Activated CD4-positive, alpha-beta memory T cell treated with anti-CD3 and anti-CD28 coated beads, Interleukin-2, amount 10 ng/mL, durations not matched to agents 7 days and 5 days (primary cell): Measurements from ENCODE around the gene TAF15. TPM values are rescaled to one million over a fixed set of nuclear protein-coding genes. Genes with fewer than 3 reads are reported as not detected.
A peak's percentile ranks its signal among the peaks of the same experiment; 100 is the strongest.

ENCODE experiments used
- CTCF ChIA-PET: fragments of 350-600 bp; sonication (Branson Sonifier 250); formaldehyde crosslinking; loops from one replicate; lab custom pipeline; 2021; ENCODE audit warnings: antibody characterized with exemption, inconsistent platforms; lab: Charles Lee
- POLR2A ChIA-PET: fragments of 350-600 bp; sonication (Branson Sonifier 250); formaldehyde crosslinking; loops from one replicate; lab custom pipeline; 2021; ENCODE audit warnings: antibody characterized with exemption; lab: Charles Lee
- DNase-seq: peaks from one replicate; pipeline ENCODE4 v3.0.0-alpha.2; 2020
- H3K27ac Mint-ChIP-seq: one replicate; pipeline ENCODE4 v1.8.0; 2021; ENCODE audit warnings: mild to moderate bottlenecking, mixed read lengths
- H3K27me3 Mint-ChIP-seq: one replicate; pipeline ENCODE4 v1.8.0; 2021; ENCODE audit warnings: mixed read lengths
- H3K36me3 Mint-ChIP-seq: one replicate; pipeline ENCODE4 v1.8.0; 2021; ENCODE audit warnings: low read depth, mixed read lengths
- H3K4me1 Mint-ChIP-seq: one replicate; pipeline ENCODE4 v1.8.0; 2021; ENCODE audit warnings: mixed read lengths
- H3K4me3 Mint-ChIP-seq: one replicate; pipeline ENCODE4 v1.8.0; 2021; ENCODE audit warnings: mild to moderate bottlenecking, mixed read lengths
- H3K9me3 Mint-ChIP-seq: one replicate; pipeline ENCODE4 v1.8.0; 2021; ENCODE audit warnings: mixed read lengths
- total RNA-seq, 2 experiments: library from RNA; stranded (reverse); gene quantifications; one replicate each; pipeline ENCODE4 v1.2.3, GENCODE V29; 2021

The TAF15 gene
- total RNA-seq, 2 experiments from 2014 or later, result 244 to 252 TPM

DNA sequence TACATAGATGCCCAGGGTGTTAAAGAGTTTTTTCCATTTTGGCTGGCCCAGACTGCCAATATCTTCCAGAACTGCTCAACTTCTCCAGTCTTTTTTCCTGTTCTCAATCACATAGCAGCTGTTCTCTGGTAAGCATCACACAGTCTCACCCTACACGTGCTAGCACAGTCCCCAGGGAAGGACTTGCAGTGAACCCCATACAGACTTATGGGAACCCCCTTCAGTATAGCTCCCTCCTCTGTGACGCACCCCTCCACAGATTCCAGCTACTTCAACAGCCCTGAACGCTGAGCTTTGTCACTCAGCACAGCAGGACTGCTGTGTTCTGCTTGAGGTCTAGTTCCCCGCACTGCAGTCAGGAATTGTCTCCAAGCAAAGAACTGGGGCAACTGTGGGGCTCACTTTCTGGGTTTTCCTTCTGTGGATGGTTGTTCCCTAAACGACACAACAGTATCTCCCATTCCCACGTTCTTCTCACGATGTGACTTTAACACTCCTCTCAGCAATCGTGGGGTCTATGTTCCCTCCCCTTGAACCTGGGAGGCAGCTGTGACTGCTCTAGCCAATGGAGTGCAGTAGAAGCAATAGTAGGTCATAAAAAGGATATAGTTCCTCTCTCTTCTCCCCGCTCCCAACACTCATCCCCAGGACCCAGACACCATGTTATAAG is 17.5 kb upstream of the TAF15 start:
- CTCF ChIA-PET, result interaction anchor here (2.4 kb wide), 1 partner anchor 28 kb away, joined by 15 read pairs; no protein-coding TSS in a partner anchor
- Mint-ChIP-seq H3K4me3 (no peak overlapping the region), H3K9me3 (no peaks in the 10 kb centered on the region), H3K27ac (no peak overlapping the region), H3K36me3 (no peaks in the 10 kb centered on the region), H3K27me3 (peaks cover 65% of the 10 kb centered on the region), H3K4me1 (peaks cover 15% of the 10 kb centered on the region)
- DNase-seq, result no peak
- POLR2A ChIA-PET, result interaction anchor here (6.9 kb wide), 1 partner anchor 17 kb away, joined by 52 read pairs; the partner anchor contains the start of gene TAF15

DNA sequence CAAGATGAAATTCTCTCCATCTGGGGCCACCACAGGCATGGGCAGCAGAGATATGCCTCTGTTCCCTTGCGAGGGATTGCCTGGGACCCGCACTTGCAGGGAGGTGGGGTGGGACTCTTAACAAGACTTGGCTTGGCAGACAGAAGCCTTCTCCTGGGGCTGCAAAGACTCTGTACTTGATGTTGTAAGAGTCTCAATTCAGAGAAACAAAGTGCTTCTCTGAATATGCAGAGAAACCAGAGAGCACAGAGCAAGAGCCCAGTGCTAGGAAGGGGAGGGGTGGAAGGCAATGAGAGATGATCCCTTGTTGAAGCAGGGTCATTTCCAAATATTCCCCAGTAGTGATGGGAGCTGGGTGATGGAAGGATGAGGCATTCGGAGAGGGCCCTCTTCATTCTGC is 16.0 kb upstream of the TAF15 start:
- no peak for DNase-seq
- Mint-ChIP-seq H3K4me1 (peaks cover 15% of the 10 kb centered on the region), H3K27me3 (peaks cover 72% of the 10 kb centered on the region), H3K27ac (no peak overlapping the region), H3K9me3 (no peaks in the 10 kb centered on the region), H3K4me3 (no peak overlapping the region), H3K36me3 (no peaks in the 10 kb centered on the region)
- ChIA-PET POLR2A (interaction anchor here (6.9 kb wide), 1 partner anchor 16 kb away, joined by 52 read pairs; the partner anchor contains the start of gene TAF15), CTCF (interaction anchor here (2.4 to 6.6 kb wide), 2 partner anchors 29 kb away, joined by 15 to 39 read pairs; no protein-coding TSS in a partner anchor)

DNA sequence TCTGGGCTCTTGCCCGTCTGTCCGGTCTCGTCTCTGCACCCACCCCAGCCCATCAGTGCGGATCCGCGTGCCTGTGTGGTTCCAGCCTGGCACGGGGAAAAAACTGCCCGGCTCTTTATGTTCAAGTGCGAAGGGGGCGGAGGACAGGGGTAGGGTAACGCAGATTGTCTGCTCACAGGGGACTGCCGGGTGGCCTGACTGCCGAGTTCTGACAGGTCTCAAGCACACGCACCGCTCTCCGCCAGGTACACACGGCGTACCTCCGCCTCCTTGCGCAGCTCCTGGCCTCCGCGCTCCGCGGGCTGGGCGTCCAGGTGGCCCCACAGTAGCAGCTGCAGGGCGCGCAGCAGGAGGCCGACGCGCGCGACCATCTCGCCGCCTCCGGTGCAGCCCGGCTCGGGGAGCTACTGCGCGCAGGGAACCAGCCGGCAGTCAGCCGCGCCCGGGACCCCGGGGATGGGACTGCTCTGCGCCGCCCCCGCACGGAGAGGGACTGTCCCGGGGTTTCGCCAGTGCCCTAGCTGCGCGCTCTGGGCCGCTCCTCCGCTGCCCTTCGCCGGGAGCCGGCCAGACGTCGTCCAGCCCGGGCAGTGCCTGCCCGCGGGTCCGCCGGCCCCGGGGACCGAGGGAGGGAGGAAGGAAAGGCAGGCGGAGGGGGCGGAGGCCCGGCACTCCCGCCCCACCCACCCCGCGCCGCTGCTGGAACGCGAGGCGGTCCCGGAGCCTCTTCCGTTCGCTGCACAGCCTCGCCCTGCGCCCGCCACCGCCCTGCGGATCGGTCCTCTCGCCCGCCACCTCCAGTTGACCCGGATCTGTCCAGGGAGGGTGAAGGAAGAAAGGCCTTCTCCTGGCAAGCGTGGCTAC is 14.0 kb upstream of the TAF15 start, which contains the start of gene MMP28:
Gene MMP28 (minus strand): TSS at position 635 of the 864 bp plus-strand sequence. CDS start 264 bp downstream, at position 371.
- ChIA-PET POLR2A (interaction anchor here (1.4 to 6.9 kb wide), 2 partner anchors 14 to 32 kb away, joined by 7 to 52 read pairs; partner anchors contain the start of gene TAF15), CTCF (interaction anchor here (0.6 to 6.6 kb wide), 5 partner anchors 9 to 688 kb away, joined by 3 to 39 read pairs (median 9); partner anchors contain the start of gene TAF15)
- Mint-ChIP-seq H3K27me3 (peaks cover 76% of the 10 kb centered on the region), H3K4me1 (peaks cover 15% of the 10 kb centered on the region), H3K9me3 (no peaks in the 10 kb centered on the region), H3K27ac (no peak within 1 kb of the TSS), H3K4me3 (peak within 1 kb of the TSS; percentile 69), H3K36me3 (no peaks in the 10 kb centered on the region)
- DNase-seq, result peak; percentile 48

DNA sequence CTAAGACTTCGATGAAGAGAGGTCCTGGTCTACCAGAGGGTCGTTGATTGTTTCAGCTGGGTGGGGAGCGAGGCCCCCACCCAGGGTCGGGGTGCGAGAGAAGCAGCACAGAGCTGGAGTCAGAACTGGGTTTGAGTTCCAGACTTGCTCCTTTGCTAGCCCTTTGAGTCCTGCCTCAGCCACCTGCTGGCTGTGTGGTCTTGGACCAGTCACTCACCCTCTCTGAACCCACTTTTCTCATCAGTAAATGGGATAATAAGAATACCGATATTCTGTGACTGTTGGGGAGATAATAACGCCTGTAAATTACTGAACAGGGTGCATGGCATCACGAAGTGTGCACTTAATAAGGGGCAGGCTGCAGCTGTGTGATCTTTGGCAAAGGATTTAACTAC is 13.4 kb upstream of the TAF15 start:
- Mint-ChIP-seq H3K36me3 (no peaks in the 10 kb centered on the region), H3K4me1 (peaks cover 15% of the 10 kb centered on the region), H3K4me3 (peak overlapping the region; percentile 69), H3K9me3 (no peaks in the 10 kb centered on the region), H3K27me3 (peaks cover 74% of the 10 kb centered on the region), H3K27ac (no peak overlapping the region)
- DNase-seq, result no peak
- CTCF ChIA-PET, result interaction anchor here (0.7 to 6.6 kb wide), 7 partner anchors 9 to 48 kb away, joined by 3 to 39 read pairs (median 6); partner anchors contain the start of gene TAF15
- POLR2A ChIA-PET, result interaction anchor here (1.4 to 6.9 kb wide), 2 partner anchors 13 to 32 kb away, joined by 7 to 52 read pairs; partner anchors contain the start of gene TAF15

DNA sequence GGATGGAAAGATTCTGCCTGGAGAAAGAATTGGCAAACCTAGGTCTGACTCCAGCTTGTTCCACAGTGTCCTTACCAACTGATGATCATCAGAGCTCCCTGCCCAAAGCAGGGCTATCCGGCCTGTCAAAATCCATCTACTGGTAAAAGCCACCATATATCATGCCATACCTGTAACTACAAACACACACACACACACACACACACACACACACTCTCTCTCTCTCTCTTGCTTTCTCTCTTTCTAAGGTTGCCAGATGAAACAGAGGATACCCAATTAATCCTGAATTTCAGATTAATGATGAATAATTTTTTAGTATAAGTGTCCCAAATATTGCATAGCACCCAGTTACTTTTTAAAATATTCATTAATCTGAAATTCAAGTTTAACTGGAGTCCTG is 12.3 kb upstream of the TAF15 start:
- Mint-ChIP-seq H3K27me3 (peaks cover 70% of the 10 kb centered on the region), H3K27ac (no peak overlapping the region)

DNA sequence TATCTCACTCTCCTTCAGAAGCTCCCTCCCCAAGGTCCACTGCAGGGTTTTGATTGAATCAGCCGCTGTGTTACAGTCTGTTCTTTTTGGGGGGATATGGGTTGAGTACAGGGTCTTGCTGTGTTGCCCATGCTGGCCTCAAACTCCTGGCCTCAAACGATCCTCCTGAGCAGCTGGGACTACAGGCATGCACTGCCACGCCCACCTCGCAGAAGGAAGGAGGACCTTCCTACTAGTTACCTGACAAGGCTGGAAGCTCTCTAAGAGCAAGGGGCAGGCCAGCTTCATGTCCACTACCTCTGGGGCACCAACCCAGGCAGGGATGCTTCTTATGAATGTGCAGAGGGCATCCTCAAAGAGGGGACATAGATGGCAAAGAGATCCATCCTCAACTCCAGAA is 11.9 kb upstream of the TAF15 start:
- POLR2A ChIA-PET, result interaction anchor here (6.9 kb wide), 1 partner anchor 11 kb away, joined by 52 read pairs; the partner anchor contains the start of gene TAF15

More for the DNA sequence above, 12.3 kb upstream of the TAF15 start:
- ChIA-PET POLR2A (interaction anchor here (6.9 kb wide), 1 partner anchor 12 kb away, joined by 52 read pairs; the partner anchor contains the start of gene TAF15), CTCF (interaction anchor here (1.2 to 6.6 kb wide), 6 partner anchors 8 to 50 kb away, joined by 3 to 39 read pairs (median 6); partner anchors contain the start of gene TAF15)
- DNase-seq, result no peak
- Mint-ChIP-seq H3K36me3 (no peaks in the 10 kb centered on the region), H3K4me3 (no peak overlapping the region), H3K4me1 (peaks cover 24% of the 10 kb centered on the region), H3K9me3 (no peaks in the 10 kb centered on the region)

DNA sequence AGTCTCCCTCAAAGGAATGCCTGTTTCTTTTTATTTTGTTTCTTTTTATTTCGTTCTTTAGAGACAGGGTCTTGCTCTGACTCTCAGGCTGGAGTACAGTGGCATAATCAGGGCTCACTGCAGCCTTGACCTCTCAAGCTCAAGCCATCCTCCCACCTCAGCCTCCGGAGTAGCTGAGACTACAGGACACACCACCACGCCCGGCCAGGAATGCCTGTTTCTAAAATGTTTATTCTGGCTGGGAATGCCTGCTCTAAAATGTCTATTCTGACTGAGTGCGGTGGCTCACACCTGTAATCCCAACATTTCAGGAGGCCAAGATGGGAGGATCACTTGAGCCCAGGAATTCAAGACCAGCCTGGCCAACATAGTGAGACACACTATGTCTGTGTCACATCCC is 11.4 kb upstream of the TAF15 start:
- H3K4me3 Mint-ChIP-seq, result no peak overlapping the region
- H3K27ac Mint-ChIP-seq, result no peak overlapping the region
- no peaks in the 10 kb centered on the region for H3K36me3 Mint-ChIP-seq
- H3K9me3 Mint-ChIP-seq, result no peaks in the 10 kb centered on the region
- peaks cover 25% of the 10 kb centered on the region for H3K4me1 Mint-ChIP-seq
- ChIA-PET POLR2A (interaction anchor here (6.9 kb wide), 1 partner anchor 11 kb away, joined by 52 read pairs; the partner anchor contains the start of gene TAF15), CTCF (interaction anchor here (2.9 to 6.6 kb wide), 2 partner anchors 11 to 34 kb away, joined by 9 to 39 read pairs; partner anchors contain the start of gene TAF15)
- H3K27me3 Mint-ChIP-seq, result peaks cover 63% of the 10 kb centered on the region
- DNase-seq, result no peak

More for the DNA sequence above, 11.9 kb upstream of the TAF15 start:
- peaks cover 25% of the 10 kb centered on the region for H3K4me1 Mint-ChIP-seq
- no peaks in the 10 kb centered on the region for H3K36me3 Mint-ChIP-seq
- H3K27me3 Mint-ChIP-seq, result peaks cover 66% of the 10 kb centered on the region
- H3K4me3 Mint-ChIP-seq, result no peak overlapping the region
- CTCF ChIA-PET, result interaction anchor here (1.2 to 6.6 kb wide), 5 partner anchors 11 to 50 kb away, joined by 3 to 39 read pairs (median 6); partner anchors contain the start of gene TAF15
- H3K27ac Mint-ChIP-seq, result no peak overlapping the region
- H3K9me3 Mint-ChIP-seq, result no peaks in the 10 kb centered on the region
- no peak for DNase-seq

DNA sequence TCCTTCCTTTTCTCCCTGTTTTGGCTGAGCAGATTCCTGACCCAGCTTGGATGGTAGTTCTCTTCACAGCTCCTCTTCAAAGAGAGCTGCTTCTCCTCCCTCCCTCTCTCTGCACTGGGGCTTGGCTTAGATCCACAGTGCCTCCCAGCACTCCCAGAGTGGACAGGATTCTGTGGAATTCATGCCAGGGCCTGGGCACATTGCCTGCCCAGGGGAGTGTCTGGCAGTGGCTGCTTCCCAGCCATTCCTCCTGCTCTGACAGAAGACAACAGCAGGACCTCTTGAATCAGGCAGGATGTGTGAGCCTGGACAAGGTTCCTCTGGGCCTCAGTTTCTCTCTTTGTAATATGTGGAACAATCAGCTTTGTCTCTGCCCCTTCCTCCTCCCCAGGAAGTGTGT is 9.3 kb upstream of the TAF15 start:
- POLR2A ChIA-PET, result interaction anchor here (1.4 kb wide), 1 partner anchor 9 kb away, joined by 5 read pairs; the partner anchor contains the start of gene TAF15
- Mint-ChIP-seq H3K36me3 (no peaks in the 10 kb centered on the region), H3K9me3 (no peaks in the 10 kb centered on the region), H3K4me1 (peaks cover 28% of the 10 kb centered on the region), H3K27me3 (peaks cover 44% of the 10 kb centered on the region), H3K27ac (no peak overlapping the region), H3K4me3 (no peak overlapping the region)
- CTCF ChIA-PET, result interaction anchor here (2.9 to 6.6 kb wide), 2 partner anchors 9 to 36 kb away, joined by 9 to 39 read pairs; partner anchors contain the start of gene TAF15
- DNase-seq, result no peak

DNA sequence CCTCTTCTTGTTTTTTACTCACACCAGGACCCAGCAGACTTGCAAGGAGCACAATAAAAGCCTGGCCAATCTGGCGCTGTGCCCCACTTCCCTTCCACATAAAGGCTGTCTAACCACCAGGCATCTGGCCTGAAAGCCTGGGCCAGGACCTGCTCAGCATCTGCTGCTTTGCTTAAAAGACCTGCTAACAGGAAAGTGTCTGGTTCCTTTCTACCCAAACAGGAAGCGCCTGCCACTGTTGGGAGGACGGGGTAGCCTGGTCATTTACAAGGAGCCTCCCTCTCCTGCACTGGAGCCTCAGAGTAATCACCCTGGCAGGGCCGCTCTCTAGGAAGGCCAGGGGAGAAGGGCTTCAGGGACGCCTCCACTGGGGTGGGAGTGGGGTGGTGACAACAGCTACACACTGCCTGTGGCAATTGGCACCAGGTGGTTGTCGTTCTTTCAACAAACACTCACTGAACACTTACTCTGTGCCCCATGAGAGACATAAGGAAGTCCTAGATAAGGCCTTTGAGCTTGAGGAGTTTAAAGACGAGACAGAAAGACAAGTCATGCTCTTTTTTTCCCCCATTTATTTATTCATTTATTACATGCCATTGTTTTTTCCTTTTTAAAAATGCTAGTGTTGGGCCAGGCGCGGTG is 7.6 kb upstream of the TAF15 start:
- no peak for DNase-seq
- no peaks in the 10 kb centered on the region for H3K9me3 Mint-ChIP-seq
- H3K4me1 Mint-ChIP-seq, result peaks cover 23% of the 10 kb centered on the region
- H3K27me3 Mint-ChIP-seq, result peaks cover 32% of the 10 kb centered on the region
- POLR2A ChIA-PET, result no interaction called here
- no peak overlapping the region for H3K4me3 Mint-ChIP-seq
- no peaks in the 10 kb centered on the region for H3K36me3 Mint-ChIP-seq
- H3K27ac Mint-ChIP-seq, result no peak overlapping the region
- CTCF ChIA-PET, result interaction anchor here (1.3 to 2.5 kb wide), 2 partner anchors 36 to 38 kb away, joined by 4 to 11 read pairs; no protein-coding TSS in a partner anchor

DNA sequence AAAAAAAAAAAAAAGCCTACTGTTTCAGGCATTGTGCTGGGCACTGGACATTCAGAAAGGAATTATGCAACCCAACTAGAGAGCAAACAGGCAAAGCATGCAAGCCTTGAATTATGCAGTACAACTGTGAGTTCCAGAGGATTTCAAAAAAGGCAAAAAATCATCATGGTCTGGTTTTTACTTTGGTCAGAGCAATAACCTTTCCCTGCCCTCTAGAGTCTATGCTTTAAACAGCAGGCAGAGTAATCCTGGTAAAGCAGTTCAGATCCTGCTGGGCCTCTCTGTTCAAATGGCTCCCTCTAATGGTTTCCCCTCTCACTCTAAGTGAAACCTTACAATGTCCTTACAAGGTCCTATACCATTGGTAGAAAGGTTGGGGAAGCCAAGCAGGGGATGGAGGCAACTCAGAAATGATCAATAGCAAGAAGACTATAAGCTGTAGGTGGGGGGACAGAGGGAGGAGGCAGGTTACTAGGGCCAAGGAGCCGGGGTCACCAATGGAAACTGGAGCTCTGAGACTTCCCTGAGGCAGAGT is 4.6 kb upstream of the TAF15 start:
- DNase-seq, result peak; percentile 57
- POLR2A ChIA-PET, result interaction anchor here (0.6 to 1.4 kb wide), 2 partner anchors 41 to 1907 kb away, joined by 3 to 4 read pairs; no protein-coding TSS in a partner anchor
- no peak overlapping the region for H3K27ac Mint-ChIP-seq
- H3K4me3 Mint-ChIP-seq, result no peak overlapping the region
- H3K27me3 Mint-ChIP-seq, result peaks cover 7% of the 10 kb centered on the region
- CTCF ChIA-PET, result interaction anchor here (0.6 to 9.8 kb wide), 12 partner anchors 9 to 964 kb away, joined by 3 to 286 read pairs (median 4); partner anchors contain the start of genes C17orf50 and MMP28
- no peaks in the 10 kb centered on the region for H3K9me3 Mint-ChIP-seq
- H3K4me1 Mint-ChIP-seq, result peaks cover 45% of the 10 kb centered on the region
- H3K36me3 Mint-ChIP-seq, result no peaks in the 10 kb centered on the region
